NCI-H510A treated with DMSO at 0.1 percent for 48 hours (cell line): ENCODE results near the gene FITM2.

Source experiments
- DNase-seq: peaks from one replicate; lab custom pipeline; 2025; lab: John Stamatoyannopoulos, UW

The FITM2 gene

DNA sequence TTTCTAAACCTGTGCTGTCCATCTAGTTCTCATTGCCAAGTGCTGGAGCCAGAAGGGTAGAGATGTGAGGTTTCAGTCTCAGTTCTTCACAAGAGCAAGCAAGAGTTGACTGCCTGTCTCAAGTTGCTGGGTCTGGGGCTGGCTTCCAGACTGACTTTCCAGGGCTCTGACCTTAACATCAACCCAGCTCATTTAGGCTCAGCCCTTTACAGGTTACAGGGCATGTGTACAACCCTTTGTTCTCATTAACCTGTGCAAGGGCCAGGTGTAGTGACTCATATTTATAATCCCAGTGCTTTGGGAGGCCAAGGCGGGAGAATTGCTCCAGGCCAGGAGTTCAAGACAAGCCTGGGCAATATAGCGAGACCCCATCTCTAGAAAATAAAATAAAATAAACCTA, 30.6 kb downstream of the FITM2 start:
- no peak for DNase-seq

DNA sequence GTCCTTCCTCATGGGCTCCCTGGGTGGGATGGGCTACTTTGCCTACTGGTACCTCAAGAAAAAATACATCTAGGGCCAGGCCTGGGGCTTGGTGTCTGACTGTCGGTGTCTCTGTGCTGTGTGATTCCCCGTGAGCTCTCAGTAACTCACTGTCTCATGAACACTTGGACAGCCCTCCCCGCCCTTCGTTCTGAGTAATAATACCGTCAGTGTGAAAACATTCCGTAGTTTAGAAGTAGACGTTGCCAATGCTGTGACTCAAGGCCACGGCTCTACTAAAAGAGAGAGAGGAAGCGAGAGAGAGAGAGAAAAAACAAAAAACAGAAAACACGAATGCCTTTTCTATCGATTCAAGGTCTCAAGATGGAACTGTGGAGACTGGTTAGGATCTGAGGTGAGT, 31.8 kb downstream of the FITM2 start:
- no peak for DNase-seq

DNA sequence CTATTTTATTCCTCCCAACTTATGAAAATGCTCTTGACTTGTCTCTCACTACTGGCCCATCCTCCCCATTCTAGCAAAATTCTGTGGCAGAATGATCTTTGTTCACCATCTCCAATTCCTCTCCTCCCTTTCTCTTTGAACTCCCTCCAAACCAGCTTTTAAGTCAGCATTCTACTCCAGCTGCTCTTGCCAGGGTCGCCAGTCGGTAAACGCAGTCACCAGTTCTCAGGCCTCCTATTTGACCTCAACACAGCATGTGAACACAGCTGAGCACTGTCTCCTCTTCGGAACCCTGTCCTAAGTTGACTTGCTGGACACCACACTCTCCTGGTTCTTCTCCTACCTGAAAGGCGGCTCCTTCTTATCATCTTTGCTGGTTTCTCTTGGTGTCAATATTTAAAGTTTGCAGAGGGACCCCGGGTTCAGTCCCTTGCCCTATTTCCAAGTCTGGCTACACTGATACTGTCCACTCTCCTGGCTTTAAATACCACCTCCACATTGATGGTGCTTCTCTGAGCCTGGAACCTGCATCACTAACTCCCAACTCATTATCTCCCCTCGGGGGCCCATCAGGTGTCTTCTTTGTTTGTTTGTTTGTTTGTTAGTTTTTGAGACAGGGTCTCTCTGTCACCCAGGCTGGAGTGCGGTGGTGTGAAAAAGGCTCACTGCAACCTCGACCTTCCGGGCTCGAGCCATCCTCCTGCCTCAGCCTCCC, 36.5 kb downstream of the FITM2 start:
- no peak for DNase-seq

DNA sequence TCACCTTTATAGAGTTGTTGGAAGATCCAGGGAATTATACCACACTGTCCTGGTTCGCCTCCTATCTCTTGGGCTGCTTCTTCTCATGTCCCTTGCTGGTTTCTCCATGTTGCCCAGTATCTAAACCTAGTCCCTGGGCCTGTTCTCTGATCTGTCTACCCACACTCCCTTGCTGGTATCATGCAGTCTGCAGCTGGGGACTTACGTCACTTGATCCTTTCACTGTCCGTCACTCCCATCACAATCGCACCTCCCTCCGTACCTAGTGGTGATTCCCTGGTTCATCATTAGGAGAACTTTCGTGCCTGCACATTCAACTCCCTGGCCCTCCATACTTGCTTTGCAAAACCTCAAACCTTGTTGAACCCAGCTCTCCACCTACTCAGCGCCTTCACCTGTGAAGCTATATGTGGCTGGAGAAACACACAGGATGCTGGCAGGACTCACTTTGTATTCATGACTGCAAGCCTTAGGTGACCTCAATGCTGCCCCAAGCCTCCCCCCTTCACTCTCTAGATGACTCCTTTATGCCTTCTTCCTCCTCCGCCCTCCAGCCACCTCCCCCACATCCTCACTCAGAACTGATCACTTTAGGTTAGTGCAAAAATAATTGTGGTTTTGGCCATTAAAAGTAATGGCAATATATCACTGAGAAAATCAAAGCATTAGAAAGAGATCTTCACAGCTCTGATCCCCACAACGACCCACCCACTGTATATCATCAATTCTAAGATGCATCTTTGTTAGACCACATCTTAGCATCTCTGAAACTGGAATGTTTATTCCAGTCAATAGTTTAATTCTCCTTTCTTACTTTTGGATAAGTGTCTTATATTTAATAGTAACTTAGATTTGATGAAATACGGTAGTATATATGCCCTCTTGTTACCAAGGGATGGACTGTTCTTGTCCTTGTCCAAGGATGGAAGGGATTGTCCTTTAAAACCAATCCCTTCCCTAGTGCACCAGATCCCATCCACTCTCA, 37.5 kb downstream of the FITM2 start:
- DNase-seq: no peak

DNA sequence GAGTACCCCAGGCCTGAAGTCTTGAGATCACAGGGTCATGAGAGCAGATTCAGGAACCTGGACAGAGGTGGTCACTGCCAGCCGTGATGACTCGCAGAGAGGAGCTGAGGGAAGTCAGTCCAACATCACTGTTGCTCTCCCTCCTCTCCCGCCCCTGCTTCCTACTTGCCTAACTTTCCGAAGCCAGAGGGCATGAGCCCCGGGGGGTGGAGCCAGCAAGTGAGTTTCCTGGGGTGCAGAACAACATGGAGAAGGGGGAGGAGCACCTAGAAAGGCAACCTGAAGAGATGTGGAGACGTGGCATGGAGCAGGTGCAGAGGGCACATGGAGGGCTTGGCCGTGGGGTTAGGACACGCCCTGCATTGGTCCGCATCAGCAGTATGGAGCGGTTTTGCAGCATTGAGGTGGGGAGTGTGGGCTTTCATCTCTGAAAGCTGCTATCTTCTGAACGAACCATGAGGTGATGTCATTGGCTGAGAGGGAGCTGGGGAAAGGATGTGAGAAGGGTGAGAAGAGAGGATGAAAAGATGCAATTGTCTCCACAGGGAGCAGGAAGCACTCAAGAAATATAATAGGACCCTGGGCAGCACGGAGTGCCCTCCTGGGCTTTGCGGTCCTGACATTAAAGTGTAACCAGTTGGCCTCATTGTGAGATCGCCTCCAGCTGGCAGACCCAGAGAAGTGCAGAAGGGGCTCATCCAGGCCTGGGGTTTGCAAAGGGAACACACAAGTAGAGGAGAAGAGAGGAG, 38.9 kb downstream of the FITM2 start:
- DNase-seq: no peak

DNA sequence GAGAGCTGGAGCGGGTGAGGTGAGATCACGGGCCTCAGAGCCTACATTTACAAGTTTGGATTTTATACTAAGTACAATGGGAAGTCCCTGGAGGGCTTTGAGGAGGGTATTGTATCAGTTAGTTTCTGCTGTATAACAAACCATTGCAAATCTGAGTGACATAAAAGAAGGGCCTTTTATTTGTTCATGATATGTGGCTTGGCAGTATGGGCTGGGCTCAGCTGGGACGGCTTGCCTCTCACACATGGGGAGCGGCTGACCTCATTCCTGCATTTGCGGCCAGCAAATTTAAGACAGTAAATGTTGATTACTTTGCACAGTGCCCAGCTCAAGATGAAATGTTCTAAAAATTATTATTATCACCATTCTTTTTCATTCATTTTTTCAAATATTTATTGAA, 42.2 kb downstream of the FITM2 start:
- no peak for DNase-seq

DNA sequence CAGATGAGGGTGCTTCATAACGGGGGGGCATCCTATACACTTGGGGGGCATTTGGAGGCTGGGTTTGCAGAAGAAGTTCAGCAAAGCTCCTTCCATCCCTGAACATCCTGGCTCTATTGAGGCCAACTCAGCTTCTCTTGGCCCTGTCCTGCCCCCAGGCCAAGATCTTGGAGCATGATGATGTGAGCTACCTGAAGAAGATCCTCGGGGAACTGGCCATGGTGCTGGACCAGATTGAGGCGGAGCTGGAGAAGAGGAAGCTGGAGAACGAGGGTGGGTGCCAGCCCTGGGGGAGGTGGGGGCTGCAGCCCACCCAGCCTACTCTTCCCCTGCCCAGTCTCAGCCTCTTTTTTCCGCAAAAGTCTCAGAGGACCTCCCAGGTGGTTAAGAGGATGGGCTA, 46.7 kb downstream of the FITM2 start:
- no peak for DNase-seq

DNA sequence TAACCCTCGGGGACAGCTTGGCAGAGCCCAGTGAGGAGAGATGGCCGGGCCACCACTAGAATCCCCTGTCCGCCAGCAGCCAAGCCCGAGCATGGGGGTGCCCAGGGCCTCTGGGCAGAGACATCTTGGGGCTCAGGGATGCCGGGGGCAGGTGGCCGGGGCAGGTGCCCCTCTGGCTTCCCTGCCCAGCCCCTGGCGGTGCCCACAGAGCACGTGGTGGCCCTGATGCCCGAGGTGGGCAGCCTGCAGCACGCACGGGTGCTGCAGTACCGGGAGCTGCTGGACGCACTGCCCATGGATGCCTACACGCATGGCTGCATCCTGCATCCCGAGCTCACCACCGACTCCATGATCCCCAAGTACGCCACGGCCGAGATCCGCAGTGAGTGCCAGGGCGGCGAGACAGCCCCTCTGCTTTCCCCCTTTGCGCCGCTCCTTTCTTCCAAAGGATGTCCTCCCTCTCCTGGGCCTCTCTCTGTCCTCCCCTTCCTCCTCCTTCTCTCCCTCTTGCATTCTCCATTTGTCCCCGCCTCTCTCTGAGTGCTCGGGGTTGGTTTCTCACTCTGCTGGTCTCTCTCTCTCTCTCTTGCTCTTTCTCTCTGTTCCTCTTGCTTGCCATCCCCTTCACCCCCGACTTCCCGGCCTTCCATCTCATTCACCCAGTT, 52.6 kb downstream of the FITM2 start:
- no peak for DNase-seq

DNA sequence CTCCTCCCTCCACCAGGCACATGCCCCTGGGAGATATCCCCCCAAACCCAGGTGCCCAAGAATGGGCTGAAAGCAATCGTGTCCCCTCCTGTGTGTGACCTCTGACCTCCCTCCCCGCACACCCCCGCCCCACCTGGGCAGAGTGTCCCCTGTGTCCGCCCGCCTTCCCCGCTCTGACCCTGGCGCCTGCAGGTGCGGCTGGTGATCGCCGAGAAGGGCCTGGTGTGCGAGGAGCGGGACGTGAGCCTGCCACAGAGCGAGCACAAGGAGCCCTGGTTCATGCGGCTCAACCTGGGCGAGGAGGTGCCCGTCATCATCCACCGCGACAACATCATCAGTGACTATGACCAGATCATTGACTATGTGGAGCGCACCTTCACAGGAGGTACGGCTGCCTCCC, 54.0 kb downstream of the FITM2 start:
- DNase-seq: no peak

DNA sequence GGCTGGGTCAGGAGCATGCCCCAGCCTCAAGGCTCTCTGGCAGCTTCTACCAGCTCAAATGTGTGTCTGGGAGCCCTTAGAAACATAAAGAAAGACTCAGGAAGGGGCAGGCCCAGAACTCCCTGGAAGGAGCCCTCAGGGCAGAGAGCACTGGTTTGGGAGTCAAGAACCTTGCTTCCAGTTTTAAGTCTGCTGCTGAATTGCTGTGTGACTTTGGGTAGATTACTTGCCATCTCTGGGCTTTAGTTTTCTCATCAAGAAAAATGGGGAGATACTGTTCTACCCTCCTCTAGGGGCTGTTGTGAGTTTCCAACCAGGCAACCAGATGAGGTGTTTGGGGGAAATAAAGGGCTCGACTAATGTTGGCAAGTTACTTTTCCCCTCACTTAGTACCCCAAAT, 55.1 kb downstream of the FITM2 start:
- DNase-seq: no peak

DNA sequence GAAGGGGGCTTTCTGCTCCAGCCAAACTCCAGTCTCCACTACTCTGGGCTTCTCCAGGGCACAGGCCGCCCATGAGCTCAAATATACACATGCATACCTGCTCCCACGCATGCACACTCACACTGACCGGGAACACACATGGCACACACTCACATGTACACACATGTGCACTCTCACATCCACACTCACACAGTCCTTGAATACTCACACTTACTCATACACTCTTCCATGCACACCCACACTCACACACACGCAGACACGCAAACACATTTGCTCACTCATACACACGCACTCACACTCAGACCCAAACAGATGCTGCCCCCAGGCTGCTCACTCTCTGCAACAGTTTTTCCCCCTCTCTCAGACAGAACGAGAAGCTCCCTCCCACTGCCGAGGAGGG, 56.9 kb downstream of the FITM2 start:
- no peak for DNase-seq

DNA sequence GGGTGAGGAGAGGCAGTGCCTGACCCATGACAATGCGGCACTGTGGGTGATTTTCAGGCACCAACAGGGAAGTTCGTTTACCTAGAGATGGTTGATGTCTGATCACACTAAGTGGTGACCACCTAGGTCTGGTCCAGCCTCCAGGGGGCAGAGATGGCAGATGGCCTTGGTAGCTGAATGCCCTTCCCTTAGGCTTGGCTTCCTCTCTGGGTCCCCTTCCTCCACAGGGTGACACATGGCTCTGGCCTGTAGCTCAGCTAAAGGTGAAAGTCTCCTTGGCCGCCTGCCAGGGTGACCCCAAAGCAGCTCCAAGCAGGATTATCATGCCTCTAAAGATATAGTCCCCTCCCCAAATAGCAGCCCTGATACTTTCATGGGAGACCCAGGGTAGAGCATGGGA, 57.5 kb downstream of the FITM2 start:
- DNase-seq: no peak
